ENCODE data around the gene ZNF532. TPM values are rescaled to one million over a fixed set of nuclear protein-coding genes. Genes with fewer than 3 reads are reported as not detected.
"Not testable (repeated sequence)": the region's sequence is repeated elsewhere in the genome, so short reads cannot be mapped to it uniquely, and the experiment has no call there.

Gene ZNF532, protein sequence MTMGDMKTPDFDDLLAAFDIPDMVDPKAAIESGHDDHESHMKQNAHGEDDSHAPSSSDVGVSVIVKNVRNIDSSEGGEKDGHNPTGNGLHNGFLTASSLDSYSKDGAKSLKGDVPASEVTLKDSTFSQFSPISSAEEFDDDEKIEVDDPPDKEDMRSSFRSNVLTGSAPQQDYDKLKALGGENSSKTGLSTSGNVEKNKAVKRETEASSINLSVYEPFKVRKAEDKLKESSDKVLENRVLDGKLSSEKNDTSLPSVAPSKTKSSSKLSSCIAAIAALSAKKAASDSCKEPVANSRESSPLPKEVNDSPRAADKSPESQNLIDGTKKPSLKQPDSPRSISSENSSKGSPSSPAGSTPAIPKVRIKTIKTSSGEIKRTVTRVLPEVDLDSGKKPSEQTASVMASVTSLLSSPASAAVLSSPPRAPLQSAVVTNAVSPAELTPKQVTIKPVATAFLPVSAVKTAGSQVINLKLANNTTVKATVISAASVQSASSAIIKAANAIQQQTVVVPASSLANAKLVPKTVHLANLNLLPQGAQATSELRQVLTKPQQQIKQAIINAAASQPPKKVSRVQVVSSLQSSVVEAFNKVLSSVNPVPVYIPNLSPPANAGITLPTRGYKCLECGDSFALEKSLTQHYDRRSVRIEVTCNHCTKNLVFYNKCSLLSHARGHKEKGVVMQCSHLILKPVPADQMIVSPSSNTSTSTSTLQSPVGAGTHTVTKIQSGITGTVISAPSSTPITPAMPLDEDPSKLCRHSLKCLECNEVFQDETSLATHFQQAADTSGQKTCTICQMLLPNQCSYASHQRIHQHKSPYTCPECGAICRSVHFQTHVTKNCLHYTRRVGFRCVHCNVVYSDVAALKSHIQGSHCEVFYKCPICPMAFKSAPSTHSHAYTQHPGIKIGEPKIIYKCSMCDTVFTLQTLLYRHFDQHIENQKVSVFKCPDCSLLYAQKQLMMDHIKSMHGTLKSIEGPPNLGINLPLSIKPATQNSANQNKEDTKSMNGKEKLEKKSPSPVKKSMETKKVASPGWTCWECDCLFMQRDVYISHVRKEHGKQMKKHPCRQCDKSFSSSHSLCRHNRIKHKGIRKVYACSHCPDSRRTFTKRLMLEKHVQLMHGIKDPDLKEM (N-terminal part only)
- 18.6 and 20.2 TPM in 2 replicates for total RNA-seq (2014; rRNA removed; shearing (Covaris generic); ENCODE audit: low replicate concordance)

- Histone ChIP-seq H3K27me3 (no peaks in the 10 kb centered on the region), H3K36me3 (peaks cover 34% of the 10 kb centered on the region), H3K4me3 (peak within 1 kb of the TSS; percentile 50), H3K9me3 (no peaks in the 10 kb centered on the region)
- peak; percentile 23 for DNase-seq
Observed at GRCh38 chr18:58864146-58865032, at the start of gene ZNF532. ZNF532 (plus strand) TSS chr18:58864877. CDS start in a region left out here.

DNA sequence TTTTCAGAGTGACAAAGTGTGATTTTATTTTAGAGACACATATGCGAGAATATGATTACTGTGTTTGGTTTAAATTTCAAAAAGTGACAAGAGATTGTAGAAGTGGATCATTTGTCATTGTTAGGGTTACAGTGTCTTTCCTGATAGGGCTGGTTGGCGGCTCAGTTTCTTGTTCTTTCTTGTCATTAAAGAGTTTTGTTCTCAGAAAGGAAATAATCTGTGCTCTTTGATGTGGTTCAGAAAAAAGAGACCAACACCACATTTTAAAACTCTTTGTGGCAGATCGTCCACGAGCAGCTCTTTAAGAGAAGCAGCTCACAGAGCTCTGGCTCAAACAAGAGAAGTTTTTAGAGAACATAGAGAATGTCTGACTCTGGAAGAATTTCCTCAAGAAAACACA lies 45.6 kb upstream of the ZNF532 start:
- DNase-seq: no peak
- H3K27me3 ChIP-seq: no peaks in the 10 kb centered on the region
- no peaks in the 10 kb centered on the region for H3K36me3 ChIP-seq
- H3K4me3 ChIP-seq: no peak overlapping the region
- no peaks in the 10 kb centered on the region for H3K9me3 ChIP-seq

GRCh38 chr18:58820251-58820650 lies 44.4 kb upstream of the ZNF532 start:
- Histone ChIP-seq H3K27me3 (no peaks in the 10 kb centered on the region), H3K4me3 (no peak overlapping the region), H3K9me3 (no peaks in the 10 kb centered on the region), H3K36me3 (no peaks in the 10 kb centered on the region)
- no peak for DNase-seq

DNA sequence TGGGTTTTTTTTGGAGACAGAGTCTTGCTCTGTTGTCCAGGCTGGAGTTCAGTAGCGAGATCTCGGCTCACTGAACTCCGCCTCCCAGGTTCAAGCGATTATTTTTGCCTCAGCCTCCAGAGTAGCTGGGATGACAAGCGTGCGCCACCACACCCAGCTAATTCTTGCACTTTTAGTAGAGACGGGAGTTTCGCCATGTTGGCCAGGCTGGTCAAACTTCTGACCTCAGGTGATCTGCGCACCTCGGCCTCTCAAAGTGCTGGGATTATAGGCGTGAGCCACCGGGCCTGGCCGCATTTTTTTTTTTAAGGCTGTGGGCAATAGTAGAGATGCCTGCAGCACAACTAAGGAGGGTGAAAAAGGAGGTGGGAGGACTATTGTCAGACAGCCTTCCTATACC lies 41.7 kb upstream of the ZNF532 start:
- DNase-seq: no peak

DNA sequence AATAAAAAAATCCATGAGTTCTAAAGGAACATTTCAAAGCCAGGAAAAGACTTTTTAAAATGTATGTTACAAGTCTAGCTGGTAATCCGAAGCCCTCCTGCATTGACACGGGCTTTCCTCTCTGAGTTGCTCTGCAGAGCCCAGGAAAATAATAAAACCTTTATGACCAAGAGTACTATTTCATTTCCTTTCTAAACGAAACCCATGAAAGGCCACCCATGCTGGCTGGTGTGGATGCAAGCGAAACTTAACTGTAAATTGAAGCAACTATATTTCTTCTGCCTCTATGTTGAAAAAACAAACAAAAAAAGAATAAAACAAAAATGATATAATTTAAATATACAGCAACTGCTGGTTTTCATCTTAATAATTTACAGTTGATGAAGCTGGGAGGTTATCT lies 41.3 kb upstream of the ZNF532 start:
- Histone ChIP-seq H3K9me3 (no peaks in the 10 kb centered on the region), H3K4me3 (no peak overlapping the region), H3K36me3 (no peaks in the 10 kb centered on the region), H3K27me3 (no peaks in the 10 kb centered on the region)
- no peak for DNase-seq

More for the DNA sequence above, 41.7 kb upstream of the ZNF532 start:
- no peaks in the 10 kb centered on the region for H3K9me3 ChIP-seq
- no peak overlapping the region for H3K4me3 ChIP-seq
- no peaks in the 10 kb centered on the region for H3K36me3 ChIP-seq
- no peaks in the 10 kb centered on the region for H3K27me3 ChIP-seq

- DNase-seq, H3K27me3 ChIP-seq, H3K9me3 ChIP-seq, H3K36me3 ChIP-seq, H3K4me3 ChIP-seq: not testable (repeated sequence)
Observed at GRCh38 chr18:58826926-58827325, 37.8 kb upstream of the ZNF532 start.

DNA sequence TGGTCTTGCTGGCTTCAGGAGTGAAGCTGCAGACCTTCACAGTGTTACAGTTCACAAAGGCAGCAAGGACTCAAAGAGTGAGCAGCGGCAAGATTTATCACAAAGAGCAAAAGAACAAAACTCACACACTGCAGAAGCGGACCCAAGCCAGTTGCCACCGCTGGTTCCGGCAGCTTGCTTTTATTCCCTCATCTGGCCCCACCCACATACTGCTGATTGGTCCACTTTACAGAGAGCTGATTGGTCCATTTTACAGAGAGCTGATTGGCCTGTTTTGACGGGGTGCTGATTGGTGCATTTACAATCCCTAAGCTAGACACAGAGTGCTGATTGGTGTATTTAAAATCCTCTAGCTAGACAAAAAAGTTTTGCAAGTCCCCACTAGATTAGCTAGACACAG lies 37.2 kb upstream of the ZNF532 start:
- Histone ChIP-seq H3K9me3 (no peaks in the 10 kb centered on the region), H3K27me3 (no peaks in the 10 kb centered on the region), H3K36me3 (no peaks in the 10 kb centered on the region), H3K4me3 (no peak overlapping the region)
- no peak for DNase-seq

DNA sequence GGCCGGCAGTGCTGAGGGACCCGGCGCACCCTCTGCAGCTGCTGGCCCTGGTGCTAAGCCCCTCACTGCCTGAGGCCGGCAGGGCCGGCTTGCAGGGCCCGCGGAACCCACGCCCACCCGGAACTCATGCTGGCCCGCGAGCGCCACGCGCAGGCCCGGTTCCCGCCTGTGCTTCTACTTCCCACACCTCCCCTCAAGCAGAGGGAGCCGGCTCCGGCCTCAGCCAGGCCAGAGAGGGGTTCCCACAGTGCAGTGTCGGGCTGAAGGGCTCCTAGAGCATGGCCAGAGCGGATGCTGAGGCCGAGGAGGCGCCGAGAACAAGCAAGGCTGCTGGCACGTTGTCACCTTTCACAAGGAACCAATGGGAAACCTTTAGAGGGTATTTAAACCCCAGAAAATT lies 36.8 kb upstream of the ZNF532 start:
- H3K27me3 ChIP-seq: no peaks in the 10 kb centered on the region
- no peaks in the 10 kb centered on the region for H3K9me3 ChIP-seq
- no peak for DNase-seq
- no peaks in the 10 kb centered on the region for H3K36me3 ChIP-seq
- no peak overlapping the region for H3K4me3 ChIP-seq

DNA sequence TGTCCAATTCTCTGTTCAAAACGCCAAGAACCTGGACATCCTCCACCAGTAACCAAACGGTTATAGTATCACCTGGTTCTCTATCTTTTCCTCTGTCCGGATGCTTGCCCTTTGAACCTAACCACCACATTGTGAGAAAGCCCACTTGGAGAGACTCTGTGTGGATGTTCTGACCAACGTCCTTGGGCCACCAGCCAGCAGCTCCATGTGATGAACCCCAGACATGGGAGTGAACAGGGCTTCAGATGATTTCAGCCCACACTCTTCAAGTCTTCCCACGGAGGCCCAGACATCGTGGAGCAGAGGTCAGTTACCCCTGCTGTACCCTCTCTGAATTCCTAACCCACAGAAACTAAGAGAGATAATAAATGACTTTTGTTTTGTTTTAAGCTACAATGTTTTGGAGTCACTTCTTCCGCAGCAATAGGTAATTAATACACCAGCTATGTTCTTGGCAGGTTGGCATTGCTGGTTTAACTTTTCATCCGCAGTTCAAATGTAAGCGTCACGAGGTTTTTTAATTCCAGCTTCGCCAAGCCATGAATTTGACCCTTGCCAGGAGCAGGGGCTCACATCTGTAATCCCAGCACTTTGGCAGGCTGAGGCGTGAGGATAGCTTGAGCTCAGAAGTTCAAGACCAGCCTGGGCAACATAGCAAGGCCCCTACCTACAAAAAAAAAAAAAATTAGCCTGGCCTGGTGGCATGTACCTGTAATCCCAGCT lies 36.1 kb upstream of the ZNF532 start:
- Histone ChIP-seq H3K4me3 (no peak overlapping the region), H3K9me3 (no peaks in the 10 kb centered on the region), H3K36me3 (no peaks in the 10 kb centered on the region), H3K27me3 (no peaks in the 10 kb centered on the region)
- no peak for DNase-seq

GRCh38 chr18:58829263-58829662 lies 35.4 kb upstream of the ZNF532 start:
- DNase-seq: no peak
- no peaks in the 10 kb centered on the region for H3K9me3 ChIP-seq

GRCh38 chr18:58829886-58830285 lies 34.8 kb upstream of the ZNF532 start:
- H3K36me3 ChIP-seq, DNase-seq, H3K4me3 ChIP-seq, H3K27me3 ChIP-seq, H3K9me3 ChIP-seq: not testable (repeated sequence)

More at GRCh38 chr18:58829263-58829662, 35.4 kb upstream of the ZNF532 start:
- Histone ChIP-seq H3K36me3 (no peaks in the 10 kb centered on the region), H3K27me3 (no peaks in the 10 kb centered on the region), H3K4me3 (no peak overlapping the region)

DNA sequence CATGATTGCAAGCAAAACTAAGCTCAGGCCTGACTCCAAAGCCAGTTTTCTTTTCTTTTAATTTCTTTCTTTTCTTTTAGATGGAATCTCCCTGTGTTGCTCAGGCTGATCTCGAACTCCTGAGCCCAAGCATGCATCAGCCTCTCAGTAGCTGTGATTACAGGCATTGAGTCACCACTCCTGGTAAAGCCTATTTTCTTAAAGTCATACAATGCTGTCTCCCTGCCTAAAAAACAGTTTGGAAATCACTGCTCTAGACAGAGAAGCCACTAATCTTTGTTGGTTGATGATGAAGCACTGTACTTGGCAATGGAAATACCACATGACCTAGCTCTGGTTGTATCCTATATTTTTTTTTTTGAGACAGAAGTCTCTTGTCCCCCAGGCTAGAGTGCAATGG lies 33.1 kb upstream of the ZNF532 start:
- Histone ChIP-seq H3K36me3 (no peaks in the 10 kb centered on the region), H3K27me3 (no peaks in the 10 kb centered on the region), H3K9me3 (no peaks in the 10 kb centered on the region), H3K4me3 (no peak overlapping the region)
- peak; percentile 33 for DNase-seq

DNA sequence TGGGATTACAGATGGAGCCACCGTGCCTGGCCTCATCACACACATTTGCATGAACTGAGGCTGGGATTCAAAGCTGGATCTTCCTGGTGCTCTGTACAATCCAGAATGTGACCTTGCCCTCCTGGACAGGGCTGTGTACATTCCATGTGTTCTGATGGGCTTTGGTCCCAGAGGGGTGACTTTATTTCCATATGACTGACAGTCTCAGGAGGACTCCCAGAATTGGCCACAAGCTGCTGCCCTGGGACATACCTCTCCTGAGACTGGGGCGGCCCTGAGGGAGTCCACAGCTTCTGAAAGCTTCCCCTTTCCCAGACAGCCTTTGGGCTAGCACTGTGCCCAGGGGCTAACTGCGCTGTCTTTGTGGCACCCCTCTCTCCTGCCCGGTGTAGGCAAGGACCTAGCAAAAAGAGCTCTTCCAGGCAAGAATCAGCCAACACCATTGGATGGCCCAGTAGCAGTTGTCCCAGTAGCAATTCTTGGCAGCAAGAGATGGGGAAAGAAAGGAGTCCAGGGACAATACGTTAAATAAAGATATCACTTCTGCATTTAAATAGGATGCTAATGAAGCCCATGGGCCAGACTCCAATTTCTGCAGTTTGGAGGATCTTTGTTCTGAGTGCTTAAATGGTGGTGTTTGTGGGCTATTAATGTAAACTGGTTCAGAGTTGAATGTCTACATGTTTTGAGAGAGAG lies 26.4 kb upstream of the ZNF532 start:
- Histone ChIP-seq H3K9me3 (no peaks in the 10 kb centered on the region), H3K27me3 (no peaks in the 10 kb centered on the region), H3K36me3 (no peaks in the 10 kb centered on the region), H3K4me3 (no peak overlapping the region)
- no peak for DNase-seq

DNA sequence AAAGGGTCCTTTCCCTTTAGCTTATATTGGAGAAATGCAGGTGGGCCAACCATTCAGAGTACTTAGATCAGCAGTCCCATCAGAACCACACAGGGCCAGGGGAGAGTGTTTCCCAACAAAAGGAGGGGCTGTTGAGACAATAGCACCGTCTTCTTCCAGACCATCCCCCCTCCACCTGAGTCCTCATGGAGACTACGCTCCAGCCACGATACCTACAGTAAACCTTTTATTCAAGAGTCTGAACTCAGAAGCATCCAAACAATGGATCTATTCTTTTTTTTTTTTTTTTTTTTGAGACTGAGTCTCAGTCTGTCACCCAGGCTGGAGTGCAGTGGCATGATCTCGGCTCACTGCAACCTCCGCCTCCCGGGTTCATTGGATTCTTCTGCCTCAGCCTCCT lies 25.7 kb upstream of the ZNF532 start:
- no peak for DNase-seq
- no peaks in the 10 kb centered on the region for H3K27me3 ChIP-seq
- H3K4me3 ChIP-seq: no peak overlapping the region

GRCh38 chr18:58842978-58843687 lies 21.5 kb upstream of the ZNF532 start:
- Histone ChIP-seq H3K4me3 (no peak overlapping the region), H3K27me3 (no peaks in the 10 kb centered on the region), H3K9me3 (no peaks in the 10 kb centered on the region), H3K36me3 (no peaks in the 10 kb centered on the region)
- no peak for DNase-seq

More for the DNA sequence above, 25.7 kb upstream of the ZNF532 start:
- Histone ChIP-seq H3K36me3 (no peaks in the 10 kb centered on the region), H3K9me3 (no peaks in the 10 kb centered on the region)
